OCI-LY1 (cell line): Measurements from ENCODE around the gene MACROD2.

Experiments
- H2AFZ ChIP-seq: fragments of 200-600 bp; sonication (generic), shearing (Covaris generic); 2 replicates; pipeline ENCODE4 v1.6.0; 2014; ENCODE audit warnings: antibody characterized with exemption, mild to moderate bottlenecking, low read length
- H3F3A ChIP-seq: fragments of 200-600 bp; sonication (generic), shearing (Covaris generic); 2 replicates; pipeline ENCODE4 v1.6.0; 2014; ENCODE audit warnings: mild to moderate bottlenecking, antibody characterized with exemption, low read length, moderate library complexity; ENCODE audit not compliant: insufficient read depth
- H3K27ac ChIP-seq: fragments of 200-600 bp; sonication (generic); 2 replicates; pipeline ENCODE4 v1.5.1; 2014; ENCODE audit warnings: low read length, mixed run types, mild to moderate bottlenecking, low read depth; ENCODE audit not compliant: poor library complexity, severe bottlenecking
- H3K27me3 ChIP-seq: fragments of 200-600 bp; sonication (generic); 2 replicates; pipeline ENCODE4 v1.6.0; 2014; ENCODE audit warnings: antibody characterized with exemption, mild to moderate bottlenecking, low read length, moderate library complexity; ENCODE audit not compliant: insufficient read depth
- H3K36me3 ChIP-seq: fragments of 200-600 bp; sonication (generic); 2 replicates; pipeline ENCODE4 v1.6.1; 2014; ENCODE audit warnings: mild to moderate bottlenecking, antibody characterized with exemption, low read length, moderate library complexity, mixed read lengths; ENCODE audit not compliant: insufficient read depth
- H3K4me1 ChIP-seq: fragments of 200-600 bp; sonication (generic); 2 replicates; pipeline ENCODE4 v1.5.1; 2014; ENCODE audit warnings: mild to moderate bottlenecking, low read length, moderate library complexity; ENCODE audit not compliant: insufficient read depth, severe bottlenecking
- H3K4me2 ChIP-seq: fragments of 200-600 bp; sonication (generic), shearing (Covaris generic); 2 replicates; pipeline ENCODE4 v1.6.1; 2014; ENCODE audit warnings: low read length
- H3K4me3 ChIP-seq: fragments of 200-600 bp; sonication (generic); 2 replicates; pipeline ENCODE4 v1.5.1; 2014; ENCODE audit warnings: low read length, low read depth, mild to moderate bottlenecking, mixed read lengths; ENCODE audit not compliant: poor library complexity, severe bottlenecking
- H3K79me2 ChIP-seq: fragments of 200-600 bp; shearing (Covaris generic); 2 replicates; pipeline ENCODE4 v1.6.1; 2016; ENCODE audit warnings: mixed run types, low read length, mixed read lengths; ENCODE audit not compliant: insufficient read depth
- H3K9ac ChIP-seq: fragments of 200-600 bp; sonication (generic), shearing (Covaris generic); 2 replicates; pipeline ENCODE4 v1.6.1; 2014; ENCODE audit warnings: mild to moderate bottlenecking, low read length, mixed read lengths
- H3K9me2 ChIP-seq: fragments of 200-600 bp; sonication (generic), shearing (Covaris generic); 2 replicates; pipeline ENCODE4 v1.6.1; 2014; ENCODE audit warnings: low read depth, mild to moderate bottlenecking, low read length, mixed read lengths
- H3K9me3 ChIP-seq: fragments of 200-600 bp; shearing (Covaris generic); 2 replicates; pipeline ENCODE4 v1.6.1; 2014; ENCODE audit warnings: low read length, mixed read lengths
- H4K20me1 ChIP-seq: fragments of 200-600 bp; sonication (generic), shearing (Covaris generic); 2 replicates; pipeline ENCODE4 v1.6.0; 2016; ENCODE audit warnings: mild to moderate bottlenecking, low read length; ENCODE audit not compliant: insufficient read depth
- EZH2 ChIP-seq: fragments of 200-600 bp; sonication (generic), shearing (Covaris generic); IDR thresholded peaks from 2 replicates; pipeline ENCODE4 v1.8.0; 2017; ENCODE audit warnings: borderline replicate concordance, mixed run types, mild to moderate bottlenecking, antibody characterized with exemption, low read length, moderate library complexity, mixed read lengths
- TF ChIP-seq, protein P1 (sequence below): fragments of 200-600 bp; sonication (generic), shearing (Covaris generic); IDR thresholded peaks from 2 replicates; pipeline ENCODE4 v1.5.1; 2017; ENCODE audit warnings: mild to moderate bottlenecking, antibody characterized with exemption, low read length, moderate library complexity, mixed read lengths

The MACROD2 gene

DNA sequence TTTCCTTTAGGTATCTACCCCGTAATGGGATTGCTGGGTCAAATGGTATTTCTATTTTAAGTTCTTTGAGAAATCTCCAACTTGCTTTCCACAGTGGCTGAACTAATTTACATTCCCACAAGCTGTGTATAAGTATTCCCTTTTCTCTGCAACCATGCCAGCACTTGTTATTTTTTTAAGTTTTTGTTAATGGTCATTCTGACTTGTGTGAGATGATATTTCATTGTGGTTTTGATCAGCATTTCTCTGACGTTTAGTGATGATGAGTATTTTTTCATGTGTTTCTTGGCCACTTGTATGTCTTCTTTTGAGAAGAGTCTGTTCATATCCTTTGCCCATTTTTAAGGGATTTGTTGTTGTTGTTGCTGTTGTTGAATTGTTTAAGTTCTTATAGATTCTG is 1706.8 kb downstream of the MACROD2 start:
- H3K9me2 ChIP-seq = no peaks in the 10 kb centered on the region
- no peaks in the 10 kb centered on the region for H3F3A ChIP-seq
- peaks cover 3% of the 10 kb centered on the region for H3K4me1 ChIP-seq
- no peaks in the 10 kb centered on the region for H4K20me1 ChIP-seq
- no peak overlapping the region for H3K27ac ChIP-seq
- no peaks in the 10 kb centered on the region for H3K36me3 ChIP-seq
- no peaks in the 10 kb centered on the region for H3K27me3 ChIP-seq
- H2AFZ ChIP-seq = no peak overlapping the region
- no peak overlapping the region for H3K4me3 ChIP-seq
- no peak overlapping the region for H3K9ac ChIP-seq
- TF ChIP-seq EZH2 = no peak
- TF ChIP-seq, protein P1, sequence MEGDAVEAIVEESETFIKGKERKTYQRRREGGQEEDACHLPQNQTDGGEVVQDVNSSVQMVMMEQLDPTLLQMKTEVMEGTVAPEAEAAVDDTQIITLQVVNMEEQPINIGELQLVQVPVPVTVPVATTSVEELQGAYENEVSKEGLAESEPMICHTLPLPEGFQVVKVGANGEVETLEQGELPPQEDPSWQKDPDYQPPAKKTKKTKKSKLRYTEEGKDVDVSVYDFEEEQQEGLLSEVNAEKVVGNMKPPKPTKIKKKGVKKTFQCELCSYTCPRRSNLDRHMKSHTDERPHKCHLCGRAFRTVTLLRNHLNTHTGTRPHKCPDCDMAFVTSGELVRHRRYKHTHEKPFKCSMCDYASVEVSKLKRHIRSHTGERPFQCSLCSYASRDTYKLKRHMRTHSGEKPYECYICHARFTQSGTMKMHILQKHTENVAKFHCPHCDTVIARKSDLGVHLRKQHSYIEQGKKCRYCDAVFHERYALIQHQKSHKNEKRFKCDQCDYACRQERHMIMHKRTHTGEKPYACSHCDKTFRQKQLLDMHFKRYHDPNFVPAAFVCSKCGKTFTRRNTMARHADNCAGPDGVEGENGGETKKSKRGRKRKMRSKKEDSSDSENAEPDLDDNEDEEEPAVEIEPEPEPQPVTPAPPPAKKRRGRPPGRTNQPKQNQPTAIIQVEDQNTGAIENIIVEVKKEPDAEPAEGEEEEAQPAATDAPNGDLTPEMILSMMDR = no peak
- no peaks in the 10 kb centered on the region for H3K9me3 ChIP-seq
- no peak overlapping the region for H3K4me2 ChIP-seq
- H3K79me2 ChIP-seq = no peaks in the 10 kb centered on the region

DNA sequence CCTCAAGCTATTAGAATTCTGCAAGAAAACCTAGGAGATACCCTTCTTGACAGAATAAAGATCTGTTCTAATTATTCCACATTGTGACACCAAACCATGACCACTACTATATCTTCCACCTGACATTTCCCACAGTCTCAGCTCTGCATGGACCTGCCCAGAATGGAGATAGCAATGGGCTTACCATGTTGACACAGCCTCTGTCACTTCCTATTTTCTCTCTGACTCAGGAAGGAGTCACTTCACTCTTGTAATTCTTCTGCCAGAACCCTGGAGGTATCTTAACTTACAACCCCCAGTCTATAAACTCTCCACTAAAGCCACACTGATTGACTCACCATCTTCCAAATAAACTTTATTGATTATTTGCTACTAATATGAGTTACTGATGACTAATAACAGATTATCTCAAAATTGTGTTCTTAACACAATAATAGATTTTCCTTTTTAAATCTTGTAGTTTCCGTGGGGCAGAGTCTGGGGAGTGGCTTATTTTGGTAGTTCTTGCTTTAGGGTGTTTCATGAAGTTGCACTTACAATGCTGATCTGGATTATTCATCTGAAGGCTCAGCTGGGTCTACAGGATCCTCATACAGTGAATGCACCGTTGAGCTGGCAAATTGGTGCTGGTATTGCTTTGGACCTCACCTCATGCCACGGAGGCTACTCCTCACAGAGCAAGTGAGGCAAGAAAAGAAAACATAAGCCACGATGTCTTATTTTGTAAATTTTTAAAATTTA is 1708.0 kb downstream of the MACROD2 start:
- no peaks in the 10 kb centered on the region for H3F3A ChIP-seq
- no peak overlapping the region for H3K4me3 ChIP-seq
- H4K20me1 ChIP-seq = no peaks in the 10 kb centered on the region
- TF ChIP-seq, protein P1 = no peak
- TF ChIP-seq EZH2 = no peak
- no peak overlapping the region for H3K4me2 ChIP-seq
- no peak overlapping the region for H3K9ac ChIP-seq
- no peaks in the 10 kb centered on the region for H3K27me3 ChIP-seq
- H3K9me2 ChIP-seq = no peaks in the 10 kb centered on the region
- no peak overlapping the region for H3K27ac ChIP-seq
- H3K9me3 ChIP-seq = no peaks in the 10 kb centered on the region
- H3K4me1 ChIP-seq = peaks cover 3% of the 10 kb centered on the region
- H3K36me3 ChIP-seq = no peaks in the 10 kb centered on the region
- H2AFZ ChIP-seq = no peak overlapping the region
- no peaks in the 10 kb centered on the region for H3K79me2 ChIP-seq

DNA sequence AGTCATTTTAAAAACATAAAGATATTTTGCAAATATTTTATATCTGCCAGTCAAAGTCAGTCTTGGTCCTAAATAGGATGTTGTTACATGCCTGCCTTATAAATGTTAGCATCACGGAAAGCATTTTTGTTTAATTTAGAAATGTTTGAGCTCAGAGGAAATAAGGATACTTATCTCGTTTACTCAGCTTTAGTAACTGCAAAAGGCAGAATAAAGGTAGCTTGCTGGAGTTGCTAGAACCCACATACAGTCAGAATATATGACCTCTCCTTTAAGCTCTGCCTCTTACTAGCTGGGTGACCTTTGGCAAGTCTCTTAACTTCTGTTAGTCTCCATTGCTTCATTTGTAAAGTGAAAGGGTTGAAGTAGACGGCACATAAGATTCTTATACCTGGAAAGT is 1710.7 kb downstream of the MACROD2 start:
- no peaks in the 10 kb centered on the region for H3K79me2 ChIP-seq
- H2AFZ ChIP-seq = no peak overlapping the region
- no peaks in the 10 kb centered on the region for H3F3A ChIP-seq
- no peaks in the 10 kb centered on the region for H3K9me2 ChIP-seq
- no peak overlapping the region for H3K4me2 ChIP-seq
- H3K4me1 ChIP-seq = no peaks in the 10 kb centered on the region
- H3K4me3 ChIP-seq = no peak overlapping the region
- H3K36me3 ChIP-seq = no peaks in the 10 kb centered on the region
- TF ChIP-seq, protein P1 = no peak
- no peak for TF ChIP-seq EZH2
- H3K27me3 ChIP-seq = no peaks in the 10 kb centered on the region
- H3K9ac ChIP-seq = no peak overlapping the region
- H3K9me3 ChIP-seq = no peaks in the 10 kb centered on the region
- H3K27ac ChIP-seq = no peak overlapping the region
- H4K20me1 ChIP-seq = no peaks in the 10 kb centered on the region
